SH-SY5Y (cell line): Measurements from ENCODE around the gene SLC22A4.

Source experiments
- GATA2 ChIP-seq: IDR thresholded peaks from 2 replicates; pipeline ENCODE4 v1.6.1; 2011; ENCODE audit warnings: mild to moderate bottlenecking, low read depth, low read length
- GATA3 ChIP-seq: IDR thresholded peaks from 2 replicates; pipeline ENCODE4 v1.6.1; 2011; ENCODE audit warnings: low read depth, mild to moderate bottlenecking, low read length, moderate library complexity

GRCh38 chr5:132246806-132247205, 47.4 kb upstream of the SLC22A4 start:
- no peak for TF ChIP-seq GATA2
- TF ChIP-seq GATA3, result no peak
